ENCODE measurements around the gene ABCD2.

- TF ChIP-seq CTCF (IDR thresholded peaks at IDR 0.05; ENCODE audit: low read length) (no peak), EZH2 (optimal IDR thresholded peaks at IDR 0.05; ENCODE audit: low read depth, low read length) (no peak)
Observed at GRCh38 chr12:39553476-39553875, 66.1 kb downstream of the ABCD2 start.
